H9 (cell line): Measurements from ENCODE around the gene STK38. TPM values are rescaled to one million over a fixed set of nuclear protein-coding genes. Genes with fewer than 3 reads are reported as not detected.
A peak's percentile ranks its signal among the peaks of the same experiment; 100 is the strongest.

Experiments used
- DNase-seq: peaks from one replicate; pipeline ENCODE4 v3.0.0-alpha.2; 2017
- H2AFZ ChIP-seq: one replicate; pipeline ENCODE4 v1.6.1; 2013; ENCODE audit warnings: mild to moderate bottlenecking, low read length, control low read depth, moderate library complexity
- H2AK5ac ChIP-seq: 2 replicates; pipeline ENCODE4 v1.6.1; 2013; ENCODE audit warnings: low read length, control low read depth, mixed read lengths; ENCODE audit not compliant: insufficient read length
- H2BK120ac ChIP-seq: one replicate; pipeline ENCODE4 v1.6.1; 2013; ENCODE audit warnings: low read depth, mild to moderate bottlenecking, low read length, control low read depth, inconsistent platforms; ENCODE audit not compliant: poor library complexity, severe bottlenecking
- H2BK12ac ChIP-seq: 2 replicates; pipeline ENCODE4 v1.6.1; 2013; ENCODE audit warnings: low read length, control low read depth, mixed read lengths, low read depth; ENCODE audit not compliant: insufficient read length
- H2BK15ac ChIP-seq: 2 replicates; pipeline ENCODE4 v1.6.1; 2013; ENCODE audit warnings: low read depth, low read length, control low read depth
- H2BK20ac ChIP-seq: one replicate; pipeline ENCODE4 v1.6.1; 2013; ENCODE audit warnings: low read depth, mild to moderate bottlenecking, low read length, control low read depth, inconsistent platforms; ENCODE audit not compliant: poor library complexity, severe bottlenecking
- H2BK5ac ChIP-seq: 2 replicates; pipeline ENCODE4 v1.6.1; 2013; ENCODE audit warnings: low read length, control low read depth, mixed read lengths; ENCODE audit not compliant: insufficient read length
- H3K14ac ChIP-seq: 2 replicates; pipeline ENCODE4 v1.6.1; 2013; ENCODE audit warnings: low read length, control low read depth; ENCODE audit not compliant: insufficient read depth
- H3K18ac ChIP-seq: 2 replicates; pipeline ENCODE4 v1.6.1; 2013; ENCODE audit warnings: low read depth, mild to moderate bottlenecking, mixed read lengths, low read length, control low read depth; ENCODE audit not compliant: insufficient read length
- H3K23ac ChIP-seq: 2 replicates; pipeline ENCODE4 v1.6.1; 2013; ENCODE audit warnings: low read length, control low read depth, mixed read lengths, low read depth; ENCODE audit not compliant: insufficient read length
- H3K23me2 ChIP-seq: 2 replicates; pipeline ENCODE4 v1.6.1; 2013; ENCODE audit warnings: low read depth, mild to moderate bottlenecking, mixed read lengths, low read length, control low read depth; ENCODE audit not compliant: insufficient read length, poor library complexity, severe bottlenecking
- H3K27ac ChIP-seq: 2 replicates; pipeline ENCODE4 v1.5.1; 2013; ENCODE audit warnings: low read length, control low read depth, mixed read lengths, low read depth; ENCODE audit not compliant: insufficient read length
- H3K27me3 ChIP-seq: 2 replicates; pipeline ENCODE4 v1.6.1; 2013; ENCODE audit warnings: low read length, control low read depth, inconsistent platforms; ENCODE audit not compliant: insufficient read depth
- H3K4ac ChIP-seq: 2 replicates; pipeline ENCODE4 v1.6.1; 2013; ENCODE audit warnings: low read depth, mild to moderate bottlenecking, control low read depth, inconsistent platforms, low read length, moderate library complexity
- H3K4me1 ChIP-seq: 2 replicates; pipeline ENCODE4 v1.6.1; 2013; ENCODE audit warnings: low read length, control low read depth, inconsistent platforms; ENCODE audit not compliant: insufficient read depth
- H3K4me2 ChIP-seq: 2 replicates; pipeline ENCODE4 v1.6.1; 2013; ENCODE audit warnings: low read length, control low read depth, mixed read lengths; ENCODE audit not compliant: insufficient read length, insufficient read depth
- H3K56ac ChIP-seq: 2 replicates; pipeline ENCODE4 v1.6.1; 2013; ENCODE audit warnings: low read depth, mild to moderate bottlenecking, mixed read lengths, low read length, control low read depth; ENCODE audit not compliant: insufficient read length
- H3K79me1 ChIP-seq: 2 replicates; pipeline ENCODE4 v1.6.1; 2013; ENCODE audit warnings: low read depth, mild to moderate bottlenecking, moderate library complexity, low read length, control low read depth, inconsistent platforms; ENCODE audit not compliant: insufficient read depth, poor library complexity, severe bottlenecking
- H3K79me2 ChIP-seq: 2 replicates; pipeline ENCODE4 v1.6.1; 2013; ENCODE audit warnings: low read length, control low read depth, inconsistent platforms; ENCODE audit not compliant: insufficient read depth
- H3K9ac ChIP-seq: 2 replicates; pipeline ENCODE4 v1.6.1; 2013; ENCODE audit warnings: low read length, control low read depth, mixed read lengths; ENCODE audit not compliant: insufficient read length; ENCODE audit errors: extremely low read depth
- H3K9me3 ChIP-seq: one replicate; pipeline ENCODE4 v1.6.1; 2013; ENCODE audit warnings: low read depth, low read length, inconsistent platforms; ENCODE audit not compliant: control insufficient read depth
- H3T11ph ChIP-seq: one replicate; pipeline ENCODE4 v1.6.1; 2013; ENCODE audit warnings: mild to moderate bottlenecking, low read length, control low read depth, inconsistent platforms
- H4K20me1 ChIP-seq: one replicate; pipeline ENCODE4 v1.6.1; 2013; ENCODE audit not compliant: control insufficient read depth, insufficient read length, insufficient read depth
- H4K5ac ChIP-seq: 2 replicates; pipeline ENCODE4 v1.6.1; 2013; ENCODE audit warnings: low read depth, mild to moderate bottlenecking, mixed read lengths, low read length, control low read depth; ENCODE audit not compliant: insufficient read length
- H4K8ac ChIP-seq: replicated peaks from 2 replicates; pipeline ENCODE4 v1.6.1; 2013; ENCODE audit warnings: low read length, control low read depth, mixed read lengths, low read depth; ENCODE audit not compliant: insufficient read length
- H4K91ac ChIP-seq: 2 replicates; pipeline ENCODE4 v1.6.1; 2013; ENCODE audit warnings: low read depth, mild to moderate bottlenecking, moderate library complexity, mixed read lengths, low read length, control low read depth; ENCODE audit not compliant: insufficient read length
- H3K27ac Mint-ChIP-seq, 3 experiments: 2 replicates in 2 of 3; 3 replicates in 1 of 3; pipeline ENCODE4 v1.8.0; 2020 to 2021; ENCODE audit warnings: mixed read lengths in 3 of 3, mild to moderate bottlenecking in 1 of 3, moderate library complexity in 1 of 3
- H3K27me3 Mint-ChIP-seq: 2 replicates; pipeline ENCODE4 v1.8.0; 2021; ENCODE audit warnings: low read depth, mild to moderate bottlenecking, moderate library complexity, mixed read lengths
- H3K36me3 Mint-ChIP-seq, 3 experiments: 2 replicates in 2 of 3; 3 replicates in 1 of 3; pipeline ENCODE4 v1.8.0; 2020 to 2021; ENCODE audit warnings: low read depth in 3 of 3, mixed read lengths in 3 of 3; ENCODE audit not compliant: insufficient read depth in 1 of 3
- H3K4me1 Mint-ChIP-seq, 2 experiments: 2 replicates each; pipeline ENCODE4 v1.8.0; 2020; ENCODE audit warnings: mixed read lengths in 2 of 2
- H3K4me3 Mint-ChIP-seq, 2 experiments: 2 replicates in 1 of 2; 3 replicates in 1 of 2; pipeline ENCODE4 v1.8.0; 2020 to 2021; ENCODE audit warnings: mild to moderate bottlenecking in 2 of 2, mixed read lengths in 2 of 2, moderate library complexity in 1 of 2
- H3K9me3 Mint-ChIP-seq, 2 experiments: 2 replicates in 1 of 2; 3 replicates in 1 of 2; pipeline ENCODE4 v1.8.0; 2020; ENCODE audit warnings: mild to moderate bottlenecking in 2 of 2, mixed read lengths in 2 of 2, moderate library complexity in 1 of 2
- CTCF ChIP-seq: fragments of 200-600 bp; sonication (generic); conservative IDR thresholded peaks from 3 replicates; pipeline ENCODE4 v1.8.0; 2021; ENCODE audit warnings: antibody characterized with exemption, mild to moderate bottlenecking
- WGBS: extraction: QIAGEN DNeasy Blood & Tissue Kit; methylation state at CpG from one replicate; pipeline ENCODE4 v1.1.7; 2013; ENCODE audit warnings: missing lambda C conversion rate, low lambda C conversion rate, mixed read lengths; ENCODE audit not compliant: insufficient read length; ENCODE audit errors: extremely low coverage; 5-methylcytosine and 5-hydroxymethylcytosine counted together
- total RNA-seq: library from RNA; stranded (reverse); gene quantifications from 2 replicates; pipeline ENCODE4 v1.2.1, GENCODE V29; 2021

STK38 gene
- total RNA-seq, 1 experiment from 2014 or later, result 17.5 TPM

- H4K91ac ChIP-seq, result no peak overlapping the region
- no peaks in the 10 kb centered on the region for H3K23me2 ChIP-seq
- H2BK20ac ChIP-seq, result no peak overlapping the region
- no peak overlapping the region for H3K18ac ChIP-seq
- no peak overlapping the region for H2BK12ac ChIP-seq
- no peaks in the 10 kb centered on the region for H3K79me2 ChIP-seq
- no peaks in the 10 kb centered on the region for H3K79me1 ChIP-seq
- H2AK5ac ChIP-seq, result no peak overlapping the region
- peak overlapping the region in 1 of 3 experiments; percentile 45; a peak in 1 of 7 replicates for H3K27ac Mint-ChIP-seq
- H3K9ac ChIP-seq, result no peak overlapping the region
- H3K14ac ChIP-seq, result no peak overlapping the region
- no peaks in the 10 kb centered on the region for H3K9me3 ChIP-seq
- no peak overlapping the region for H2BK120ac ChIP-seq
- DNase-seq, result no peak
- H3K56ac ChIP-seq, result no peak overlapping the region
- H4K20me1 ChIP-seq, result no peaks in the 10 kb centered on the region
- H2AFZ ChIP-seq, result no peak overlapping the region
- no peaks in the 10 kb centered on the region for H3K27me3 Mint-ChIP-seq
- no peak overlapping the region for H3K23ac ChIP-seq
- H3K4me1 Mint-ChIP-seq, result no peaks in the 10 kb centered on the region; a peak in 1 of 4 replicates
- no peaks in the 10 kb centered on the region for H3K4me1 ChIP-seq
- H3K27ac ChIP-seq, result no peak overlapping the region
- H3T11ph ChIP-seq, result no peak overlapping the region
- no peak for TF ChIP-seq CTCF
- H4K5ac ChIP-seq, result no peak overlapping the region
- no peaks in the 10 kb centered on the region for H3K27me3 ChIP-seq
- H3K36me3 Mint-ChIP-seq, result peaks cover 10 to 50% (median 44%) of the 10 kb centered on the region in 3 experiments; a peak in 6 of 7 replicates
- no peaks in the 10 kb centered on the region for H3K9me3 Mint-ChIP-seq
- no peak overlapping the region for H3K4me2 ChIP-seq
- H3K4ac ChIP-seq, result no peak overlapping the region
- H4K8ac ChIP-seq, result no peak overlapping the region
- H2BK5ac ChIP-seq, result no peak overlapping the region
- no CpG with 5 or more reads among the region's 4 CpGs for WGBS
- H2BK15ac ChIP-seq, result no peak overlapping the region
- H3K4me3 Mint-ChIP-seq, result no peak overlapping the region
These were observed 30.7 kb downstream of the STK38 start for GRCh38 chr6:36516559-36516958.
